HL-60 (cell line): ENCODE data around the gene POMZP3.
"Not testable (repeated sequence)": the region's sequence is repeated elsewhere in the genome, so short reads cannot be mapped to it uniquely, and the experiment has no call there.

Source experiments
- POLR2AphosphoS5 ChIP-seq: IDR thresholded peaks from 2 replicates; pipeline ENCODE4 v1.6.1; 2012; ENCODE audit warnings: low read depth
- TF ChIP-seq, protein P1 (sequence below): IDR thresholded peaks from one replicate; pipeline ENCODE4 v1.5.1; 2011; ENCODE audit warnings: low read length, control low read depth, inconsistent platforms; ENCODE audit not compliant: insufficient read depth
- TF ChIP-seq, protein P2 (sequence below): IDR thresholded peaks from 2 replicates; pipeline ENCODE4 v1.6.1; 2012; ENCODE audit warnings: low read depth; ENCODE audit not compliant: insufficient replicate concordance

DNA sequence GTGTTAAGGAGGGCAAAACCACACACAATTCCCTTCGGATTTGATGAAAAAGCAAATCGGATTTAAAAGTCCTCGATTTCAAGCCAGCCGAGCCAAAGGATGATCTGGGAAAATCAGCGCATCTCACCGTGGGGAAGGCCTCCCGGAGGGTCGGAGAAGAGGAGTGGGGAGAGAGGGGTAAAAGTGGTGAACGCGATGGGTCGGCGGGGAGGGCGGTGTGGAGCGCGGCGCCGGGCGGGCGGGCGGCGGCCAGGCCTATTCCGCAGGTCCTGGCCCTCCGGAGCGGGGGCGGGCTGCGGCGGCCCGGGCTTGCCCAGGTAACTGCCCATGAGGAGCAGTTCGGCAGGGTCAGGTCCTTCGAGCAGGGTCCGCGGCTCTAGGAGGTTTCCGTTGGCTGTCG, 498 bp downstream of the POMZP3 start:
- TF ChIP-seq, protein P1, sequence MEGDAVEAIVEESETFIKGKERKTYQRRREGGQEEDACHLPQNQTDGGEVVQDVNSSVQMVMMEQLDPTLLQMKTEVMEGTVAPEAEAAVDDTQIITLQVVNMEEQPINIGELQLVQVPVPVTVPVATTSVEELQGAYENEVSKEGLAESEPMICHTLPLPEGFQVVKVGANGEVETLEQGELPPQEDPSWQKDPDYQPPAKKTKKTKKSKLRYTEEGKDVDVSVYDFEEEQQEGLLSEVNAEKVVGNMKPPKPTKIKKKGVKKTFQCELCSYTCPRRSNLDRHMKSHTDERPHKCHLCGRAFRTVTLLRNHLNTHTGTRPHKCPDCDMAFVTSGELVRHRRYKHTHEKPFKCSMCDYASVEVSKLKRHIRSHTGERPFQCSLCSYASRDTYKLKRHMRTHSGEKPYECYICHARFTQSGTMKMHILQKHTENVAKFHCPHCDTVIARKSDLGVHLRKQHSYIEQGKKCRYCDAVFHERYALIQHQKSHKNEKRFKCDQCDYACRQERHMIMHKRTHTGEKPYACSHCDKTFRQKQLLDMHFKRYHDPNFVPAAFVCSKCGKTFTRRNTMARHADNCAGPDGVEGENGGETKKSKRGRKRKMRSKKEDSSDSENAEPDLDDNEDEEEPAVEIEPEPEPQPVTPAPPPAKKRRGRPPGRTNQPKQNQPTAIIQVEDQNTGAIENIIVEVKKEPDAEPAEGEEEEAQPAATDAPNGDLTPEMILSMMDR, result not testable (repeated sequence)
- TF ChIP-seq POLR2AphosphoS5, result 0 out of 2 replicates have a peak, but pooled peaks have one; percentile 19
- TF ChIP-seq, protein P2, sequence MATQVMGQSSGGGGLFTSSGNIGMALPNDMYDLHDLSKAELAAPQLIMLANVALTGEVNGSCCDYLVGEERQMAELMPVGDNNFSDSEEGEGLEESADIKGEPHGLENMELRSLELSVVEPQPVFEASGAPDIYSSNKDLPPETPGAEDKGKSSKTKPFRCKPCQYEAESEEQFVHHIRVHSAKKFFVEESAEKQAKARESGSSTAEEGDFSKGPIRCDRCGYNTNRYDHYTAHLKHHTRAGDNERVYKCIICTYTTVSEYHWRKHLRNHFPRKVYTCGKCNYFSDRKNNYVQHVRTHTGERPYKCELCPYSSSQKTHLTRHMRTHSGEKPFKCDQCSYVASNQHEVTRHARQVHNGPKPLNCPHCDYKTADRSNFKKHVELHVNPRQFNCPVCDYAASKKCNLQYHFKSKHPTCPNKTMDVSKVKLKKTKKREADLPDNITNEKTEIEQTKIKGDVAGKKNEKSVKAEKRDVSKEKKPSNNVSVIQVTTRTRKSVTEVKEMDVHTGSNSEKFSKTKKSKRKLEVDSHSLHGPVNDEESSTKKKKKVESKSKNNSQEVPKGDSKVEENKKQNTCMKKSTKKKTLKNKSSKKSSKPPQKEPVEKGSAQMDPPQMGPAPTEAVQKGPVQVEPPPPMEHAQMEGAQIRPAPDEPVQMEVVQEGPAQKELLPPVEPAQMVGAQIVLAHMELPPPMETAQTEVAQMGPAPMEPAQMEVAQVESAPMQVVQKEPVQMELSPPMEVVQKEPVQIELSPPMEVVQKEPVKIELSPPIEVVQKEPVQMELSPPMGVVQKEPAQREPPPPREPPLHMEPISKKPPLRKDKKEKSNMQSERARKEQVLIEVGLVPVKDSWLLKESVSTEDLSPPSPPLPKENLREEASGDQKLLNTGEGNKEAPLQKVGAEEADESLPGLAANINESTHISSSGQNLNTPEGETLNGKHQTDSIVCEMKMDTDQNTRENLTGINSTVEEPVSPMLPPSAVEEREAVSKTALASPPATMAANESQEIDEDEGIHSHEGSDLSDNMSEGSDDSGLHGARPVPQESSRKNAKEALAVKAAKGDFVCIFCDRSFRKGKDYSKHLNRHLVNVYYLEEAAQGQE, result not testable (repeated sequence)
